IMR-90 (cell line): Measurements from ENCODE around the gene EEIG2. TPM values are rescaled to one million over a fixed set of nuclear protein-coding genes. Genes with fewer than 3 reads are reported as not detected.

Source experiments
- ATAC-seq: fragments of 200-7000 bp; cut with Tn5 transposase; 2 replicates; pipeline ENCODE4 v1.9.1; 2020; ENCODE audit warnings: low read depth, mild to moderate bottlenecking, moderate library complexity
- BruUV-seq: library from RNA; stranded (reverse); fragments of 400-500 nt; replicated peaks from 2 replicates; lab custom pipeline; 2021; lab: Mats Ljungman, UMichigan
- CTCF ChIA-PET: fragments of 300-600 bp; formaldehyde crosslinking; extraction: SDS; loops from one replicate; lab custom pipeline; 2021; ENCODE audit warnings: antibody characterized with exemption; lab: Yijun Ruan, JAX
- POLR2A ChIA-PET: fragments of 300-600 bp; sonication (Branson Sonifier 250); formaldehyde crosslinking; loops from one replicate; lab custom pipeline; 2022; ENCODE audit warnings: antibody characterized with exemption; ENCODE audit not compliant: unreplicated experiment; lab: Charles Lee
- DNase-seq: peaks from one replicate; pipeline ENCODE4 v3.0.0; 2013
- H2AFZ ChIP-seq: replicated peaks from 2 replicates; pipeline ENCODE3; 2013; ENCODE audit warnings: low read length, mild to moderate bottlenecking; ENCODE audit not compliant: poor library complexity
- H2AK5ac ChIP-seq: 2 replicates; pipeline ENCODE4 v1.6.1; 2013; ENCODE audit warnings: low read depth, low read length, inconsistent platforms
- H2AK9ac ChIP-seq: replicated peaks from 2 replicates; pipeline ENCODE3; 2013; ENCODE audit warnings: mild to moderate bottlenecking, low read depth, low read length, moderate library complexity; ENCODE audit not compliant: poor library complexity
- H2BK120ac ChIP-seq: 2 replicates; pipeline ENCODE4 v1.6.1; 2013; ENCODE audit warnings: low read depth, low read length, inconsistent platforms
- H2BK15ac ChIP-seq: 3 replicates; pipeline ENCODE4 v1.6.1; 2013; ENCODE audit warnings: low read depth, low read length, inconsistent platforms
- H2BK20ac ChIP-seq: 2 replicates; pipeline ENCODE4 v1.6.1; 2013; ENCODE audit warnings: low read depth, mild to moderate bottlenecking, inconsistent platforms, low read length, moderate library complexity
- H2BK5ac ChIP-seq: 2 replicates; pipeline ENCODE4 v1.6.1; 2013; ENCODE audit warnings: mild to moderate bottlenecking, low read depth, low read length, inconsistent platforms; ENCODE audit not compliant: poor library complexity, severe bottlenecking
- H3K14ac ChIP-seq: replicated peaks from 2 replicates; pipeline ENCODE4 v1.6.1; 2013; ENCODE audit warnings: low read depth, low read length, inconsistent platforms
- H3K18ac ChIP-seq: 2 replicates; pipeline ENCODE4 v1.6.1; 2013; ENCODE audit warnings: low read depth, low read length, control low read depth
- H3K23ac ChIP-seq: 2 replicates; pipeline ENCODE4 v1.6.1; 2013; ENCODE audit warnings: low read depth, low read length, inconsistent platforms
- H3K27ac ChIP-seq: 2 replicates; pipeline ENCODE4 v1.5.1; 2013; ENCODE audit warnings: mild to moderate bottlenecking, control low read depth, low read length; ENCODE audit not compliant: insufficient read depth
- H3K27me3 ChIP-seq: 2 replicates; pipeline ENCODE4 v1.6.1; 2013; ENCODE audit warnings: low read length; ENCODE audit not compliant: control insufficient read depth, insufficient read depth
- H3K36me3 ChIP-seq: 2 replicates; pipeline ENCODE4 v1.6.1; 2013; ENCODE audit warnings: low read length, mixed read lengths; ENCODE audit not compliant: control insufficient read depth, insufficient read depth
- H3K4ac ChIP-seq: 2 replicates; pipeline ENCODE4 v1.6.1; 2013; ENCODE audit warnings: low read depth, low read length, inconsistent platforms
- H3K4me1 ChIP-seq: 2 replicates; pipeline ENCODE4 v1.6.1; 2013; ENCODE audit warnings: low read length, mixed read lengths; ENCODE audit not compliant: control insufficient read depth, insufficient read depth
- H3K4me2 ChIP-seq: 2 replicates; pipeline ENCODE4 v1.6.1; 2013; ENCODE audit warnings: low read depth, mild to moderate bottlenecking, control low read depth, low read length, moderate library complexity
- H3K4me3 ChIP-seq: 2 replicates; pipeline ENCODE4 v1.5.1; 2013; ENCODE audit warnings: low read depth, mild to moderate bottlenecking, control low read depth, low read length, moderate library complexity; ENCODE audit not compliant: insufficient read depth
- H3K56ac ChIP-seq: 2 replicates; pipeline ENCODE4 v1.6.1; 2013; ENCODE audit warnings: low read length, inconsistent platforms; ENCODE audit not compliant: insufficient read depth; ENCODE audit errors: extremely low read depth
- H3K79me1 ChIP-seq, 2 experiments: 2 replicates each; pipeline ENCODE4 v1.6.1; 2013; ENCODE audit warnings: low read length in 2 of 2, inconsistent platforms in 1 of 2, low read depth in 1 of 2
- H3K9ac ChIP-seq: 2 replicates; pipeline ENCODE4 v1.6.1; 2013; ENCODE audit warnings: low read depth, low read length, control low read depth
- H3K9me1 ChIP-seq: 2 replicates; pipeline ENCODE4 v1.6.1; 2013; ENCODE audit warnings: low read length, inconsistent platforms; ENCODE audit not compliant: insufficient read depth
- H3K9me3 ChIP-seq: 2 replicates; pipeline ENCODE4 v1.6.1; 2013; ENCODE audit warnings: low read length; ENCODE audit not compliant: control insufficient read depth, insufficient read depth
- H4K20me1 ChIP-seq: 2 replicates; pipeline ENCODE4 v1.6.1; 2013; ENCODE audit warnings: low read length, inconsistent platforms; ENCODE audit not compliant: insufficient read depth
- H4K5ac ChIP-seq: 2 replicates; pipeline ENCODE4 v1.6.1; 2013; ENCODE audit warnings: mild to moderate bottlenecking, low read depth, low read length, control low read depth
- H4K8ac ChIP-seq, 2 experiments: 2 replicates each; pipeline ENCODE4 v1.6.1; 2013; ENCODE audit warnings: low read depth in 2 of 2, low read length in 2 of 2, control low read depth in 1 of 2, inconsistent platforms in 1 of 2
- H4K91ac ChIP-seq: 2 replicates; pipeline ENCODE4 v1.6.1; 2013; ENCODE audit warnings: low read depth, low read length, inconsistent platforms; ENCODE audit not compliant: insufficient read depth
- POLR2A ChIP-seq: IDR thresholded peaks from 2 replicates; pipeline ENCODE4 v1.6.1; 2012; ENCODE audit warnings: mild to moderate bottlenecking, low read depth, low read length
- WGBS, 2 experiments: methylation state at CpG; one replicate each; pipeline versions ENCODE4 v1.1.5 to v1.1.7; 2013; ENCODE audit warnings: missing lambda C conversion rate in 2 of 2; ENCODE audit not compliant: insufficient read length in 1 of 2; ENCODE audit errors: extremely low coverage in 2 of 2; 5-methylcytosine and 5-hydroxymethylcytosine counted together
- dilution Hi-C: fragments of 300-500 bp; cut with HindIII; formaldehyde crosslinking; loops from one replicate; pipeline ENCODE4 v1.14.3; 2018; ENCODE audit warnings: low sequenced_read_pairs; ENCODE audit not compliant: unreplicated experiment
- in situ Hi-C: fragments of 300-500 bp; cut with MboI; formaldehyde crosslinking; loops from 3 replicates; pipeline ENCODE4 v1.14.3; 2019; ENCODE audit warnings: low sequenced_read_pairs, inconsistent platforms, mixed read lengths
- intact Hi-C: fragments of 100-400 bp; cut with micrococcal nuclease; formaldehyde crosslinking; loops from 2 replicates; pipeline ENCODE4 v1.10.0; 2022
- polyA plus RNA-seq, 3 experiments: library from polyadenylated mRNA; depleted of rRNA; stranded (reverse); fragments of >200 nt; gene quantifications; 2 replicates each; pipeline ENCODE4 v1.2.3, GENCODE V29; 2012; ENCODE audit warnings: low replicate concordance in 1 of 3
- total RNA-seq: library from RNA; depleted of rRNA; stranded (reverse); fragments of >200 nt; gene quantifications from 2 replicates; pipeline ENCODE4 v1.2.3, GENCODE V29; 2012

Gene EEIG2
- total and polyA plus RNA-seq, 2 of the 4 experiments (the other 2 are of a cell fraction), result 1.7 to 4.8 TPM

- no peak for TF ChIP-seq POLR2A
- in situ Hi-C loops (no loop called here), dilution Hi-C loops (no loop called here), intact Hi-C loops (no loop called here)
- Histone ChIP-seq H3K4me3 (no peak overlapping the region), H2BK15ac (no peak overlapping the region), H3K27ac (no peak overlapping the region), H2AK5ac (no peak overlapping the region), H3K56ac (no peak overlapping the region), H3K4me1 (no peaks in the 10 kb centered on the region), H3K9me1 (no peaks in the 10 kb centered on the region; the same call in 1 of the 2 replicates), H2BK120ac (no peak overlapping the region), H2BK20ac (no peak overlapping the region), H4K8ac (no peak overlapping the region), H3K27me3 (no peaks in the 10 kb centered on the region), H2AK9ac (no peak overlapping the region), H3K14ac (no peak overlapping the region), H3K18ac (no peak overlapping the region), H3K9me3 (no peaks in the 10 kb centered on the region), H3K9ac (no peak overlapping the region), H3K4ac (no peak overlapping the region), H2AFZ (no peak overlapping the region), H3K36me3 (no peaks in the 10 kb centered on the region), H3K4me2 (no peak overlapping the region), H2BK5ac (no peak overlapping the region), H4K5ac (no peak overlapping the region), H4K20me1 (no peaks in the 10 kb centered on the region), H3K79me1 (peaks cover 11 to 26% of the 10 kb centered on the region in 2 experiments; a peak in 3 of 4 replicates), H3K23ac (peak overlapping the region; percentile 33; the same call in 1 of the 2 replicates), H4K91ac (no peak overlapping the region)
- no peak for DNase-seq
- no TSS peak for BruUV-seq
- 86% methylated on average over 2 of the region's 7 CpGs; no CpG with 5 or more reads in 1 of the 2 experiments for WGBS, 2 experiments
- ChIA-PET CTCF (interaction anchor here (2.7 kb wide), 1 partner anchor 11 kb away, joined by 8 read pairs; the partner anchor contains the start of gene EEIG2), POLR2A (no interaction called here)
- no peak for ATAC-seq
These were observed 11.1 kb downstream of the EEIG2 start for GRCh38 chr1:108570998-108571401.
